Mesangial cell (primary cell): ENCODE data around the gene GRAMD2A. TPM values are rescaled to one million over a fixed set of nuclear protein-coding genes. Genes with fewer than 3 reads are reported as not detected.

ENCODE experiments used
- total RNA-seq: library from RNA; depleted of rRNA; stranded (reverse); fragments of >200 nt; gene quantifications from 2 replicates; pipeline ENCODE4 v1.2.3, GENCODE V29; 2015

The GRAMD2A gene
- total RNA-seq: 0.16 and 1.1 TPM in 2 replicates

GRCh38 chr15:72197460-72198355 is at the start of gene GRAMD2A:
Gene GRAMD2A (minus strand): TSS chr15:72197787.

GRCh38 chr15:72231066-72231832 is 33.7 kb upstream of the GRAMD2A start, which contains the start of gene PKM:
Gene PKM (minus strand): TSS chr15:72231190. CDS start chr15:72219097, 12,093 bp downstream.

GRCh38 chr15:72118017-72118978 is 79.3 kb downstream of the GRAMD2A start, which contains the start of the genes MYO9A and SENP8:
Gene MYO9A (minus strand): TSS chr15:72118150. CDS start chr15:72046563, 71,587 bp downstream.
Gene SENP8 (plus strand): TSS chr15:72118403. CDS start chr15:72139624, 21,221 bp downstream.

Other genes with a start within 250 kb of the GRAMD2A start
- 14.7 and 22.6 TPM in 2 replicates for gene MYO9A, start 79.6 kb downstream of the GRAMD2A start, total RNA-seq
- 1.1 and 1.5 TPM in 2 replicates for gene SENP8, start 79.4 kb downstream of the GRAMD2A start, total RNA-seq
- 1,172 and 1,728 TPM in 2 replicates for gene PKM, start 33.4 kb upstream of the GRAMD2A start, total RNA-seq
- 14.3 and 28.9 TPM in 2 replicates for gene PARP6, start 74.8 kb upstream of the GRAMD2A start, total RNA-seq
- gene CELF6, start 122.4 kb upstream of the GRAMD2A start, total RNA-seq: 0.13 TPM in 1 of 2 replicates, not detected in the other
- 52.6 and 131 TPM in 2 replicates for gene HEXA, start 178.2 kb upstream of the GRAMD2A start, total RNA-seq
- not detected in 2 replicates for gene TMEM202, start 200.5 kb upstream of the GRAMD2A start, total RNA-seq